ENCODE data around the gene USP17L19.
"Not testable (repeated sequence)": the region's sequence is repeated elsewhere in the genome, so short reads cannot be mapped to it uniquely, and the experiment has no call there.

DNA sequence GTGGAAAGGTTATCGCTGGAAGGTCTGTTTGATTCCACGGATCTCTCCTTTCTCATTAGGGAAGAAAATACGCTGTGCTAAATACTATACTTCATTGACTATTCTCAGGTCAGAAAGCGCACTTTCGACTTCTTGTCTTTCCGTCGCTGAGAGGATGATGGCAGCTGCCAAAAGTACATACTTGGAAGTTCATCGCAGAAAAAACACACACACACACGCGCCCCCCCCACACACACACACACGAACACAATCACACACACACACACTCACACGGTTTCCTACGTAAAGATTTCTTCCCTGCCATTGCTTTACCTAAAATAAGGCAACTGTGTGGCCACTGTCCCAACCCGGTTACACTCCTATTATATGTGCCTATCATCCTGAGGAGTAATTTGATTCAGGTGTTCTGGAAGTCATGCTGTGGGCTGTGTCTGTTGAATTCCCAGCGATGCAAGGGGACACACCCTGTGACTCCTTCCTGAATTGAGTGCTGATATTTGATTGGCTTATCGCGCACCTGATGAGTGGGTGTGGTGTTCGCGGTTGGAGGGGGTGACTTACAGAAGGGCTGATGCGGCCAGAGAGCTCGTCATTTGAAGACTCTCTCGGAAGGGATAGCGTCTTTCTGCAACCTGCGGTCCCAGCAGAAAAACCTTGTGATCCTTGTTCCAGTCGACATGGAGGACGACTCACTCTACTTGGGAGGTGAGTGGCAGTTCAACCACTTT lies 5.1 kb upstream of the USP17L19 start, which contains the start of gene USP17L18:
- not testable (repeated sequence) for TF ChIP-seq EP300 (IDR thresholded peaks at IDR 0.05; ENCODE audit: low read depth); POLR2A (IDR thresholded peaks at IDR 0.05); POLR2AphosphoS5 (IDR thresholded peaks at IDR 0.05)
- TF ChIP-seq, protein P1, sequence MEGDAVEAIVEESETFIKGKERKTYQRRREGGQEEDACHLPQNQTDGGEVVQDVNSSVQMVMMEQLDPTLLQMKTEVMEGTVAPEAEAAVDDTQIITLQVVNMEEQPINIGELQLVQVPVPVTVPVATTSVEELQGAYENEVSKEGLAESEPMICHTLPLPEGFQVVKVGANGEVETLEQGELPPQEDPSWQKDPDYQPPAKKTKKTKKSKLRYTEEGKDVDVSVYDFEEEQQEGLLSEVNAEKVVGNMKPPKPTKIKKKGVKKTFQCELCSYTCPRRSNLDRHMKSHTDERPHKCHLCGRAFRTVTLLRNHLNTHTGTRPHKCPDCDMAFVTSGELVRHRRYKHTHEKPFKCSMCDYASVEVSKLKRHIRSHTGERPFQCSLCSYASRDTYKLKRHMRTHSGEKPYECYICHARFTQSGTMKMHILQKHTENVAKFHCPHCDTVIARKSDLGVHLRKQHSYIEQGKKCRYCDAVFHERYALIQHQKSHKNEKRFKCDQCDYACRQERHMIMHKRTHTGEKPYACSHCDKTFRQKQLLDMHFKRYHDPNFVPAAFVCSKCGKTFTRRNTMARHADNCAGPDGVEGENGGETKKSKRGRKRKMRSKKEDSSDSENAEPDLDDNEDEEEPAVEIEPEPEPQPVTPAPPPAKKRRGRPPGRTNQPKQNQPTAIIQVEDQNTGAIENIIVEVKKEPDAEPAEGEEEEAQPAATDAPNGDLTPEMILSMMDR (IDR thresholded peaks at IDR 0.05) = not testable (repeated sequence)
